ENCODE results near the gene CHRNB1. TPM values are rescaled to one million over a fixed set of nuclear protein-coding genes. Genes with fewer than 3 reads are reported as not detected.

CHRNB1 gene
- total and polyA plus RNA-seq, 2 donors from 2014 or later: 11.9 to 19.3 TPM

DNA sequence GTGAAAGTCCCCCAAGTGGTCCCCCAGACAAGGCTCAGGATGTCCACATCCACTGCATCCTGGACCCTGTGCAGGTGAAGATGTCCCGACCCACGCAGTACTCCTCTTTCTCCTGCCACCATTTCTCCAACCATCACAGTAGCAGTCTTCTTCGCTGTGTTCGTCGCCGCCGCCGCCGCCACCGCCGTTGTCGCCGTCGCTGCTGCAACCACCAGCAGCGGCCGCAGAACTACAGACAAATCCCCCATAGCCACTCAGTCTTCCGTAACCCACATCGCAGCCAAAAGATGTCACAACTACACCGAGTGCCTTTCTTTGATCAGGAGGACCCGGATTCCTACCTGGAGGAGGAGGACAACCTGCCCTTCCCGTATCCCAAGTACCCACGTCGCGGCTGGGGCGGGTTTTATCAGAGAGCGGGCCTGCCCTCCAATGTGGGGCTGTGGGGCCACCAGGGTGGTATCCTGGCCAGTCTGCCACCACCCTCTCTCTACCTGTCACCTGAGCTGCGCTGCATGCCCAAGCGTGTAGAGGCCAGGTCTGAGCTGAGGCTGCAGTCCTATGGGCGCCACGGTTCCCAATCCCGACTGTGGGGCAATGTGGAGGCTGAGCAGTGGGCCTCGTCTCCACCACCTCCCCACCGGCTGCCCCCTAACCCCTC lies 18.5 kb upstream of the CHRNB1 start:
- FAIRE-seq (no peak), DNase-seq (no peak)

DNA sequence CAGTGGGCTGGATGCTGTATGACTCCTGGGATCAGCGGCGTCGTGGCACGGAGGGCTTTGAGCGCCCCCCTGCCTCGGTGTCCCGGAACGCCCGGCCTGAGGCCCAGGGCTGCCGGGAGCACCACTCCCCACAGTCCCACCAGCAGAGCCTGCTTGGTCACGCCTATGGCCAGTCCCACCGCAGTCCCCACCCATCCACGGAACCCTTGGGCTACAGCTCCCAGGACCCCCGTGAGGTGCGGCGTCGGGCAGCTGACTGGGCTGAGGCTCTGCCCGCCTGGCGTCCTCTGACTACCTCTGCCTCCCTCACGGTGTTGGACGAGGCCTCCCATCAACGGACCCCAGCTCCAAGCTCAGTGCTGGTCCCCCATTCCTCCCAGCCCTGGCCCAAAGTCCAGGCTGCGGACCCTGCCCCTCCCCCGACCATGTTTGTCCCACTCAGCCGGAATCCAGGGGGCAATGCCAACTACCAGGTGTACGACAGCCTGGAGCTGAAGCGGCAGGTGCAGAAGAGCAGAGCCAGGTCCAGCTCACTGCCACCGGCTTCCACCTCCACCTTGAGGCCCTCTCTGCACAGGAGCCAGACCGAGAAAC lies 17.9 kb upstream of the CHRNB1 start:
- H3K4me1 ChIP-seq (ENCODE audit: control insufficient read depth in 2 of 3, insufficient read depth in 2 of 3, low read depth in 1 of 3, low read length in 3 of 3): no peaks in the 10 kb centered on the region
- H3K27me3 ChIP-seq (ENCODE audit: control insufficient read depth, insufficient read depth, low read length): no peaks in the 10 kb centered on the region
- no peaks in the 10 kb centered on the region for H3K36me3 ChIP-seq (ENCODE audit: control insufficient read depth in 2 of 3, insufficient read depth in 3 of 3, low read length in 3 of 3)
- H3K9me3 ChIP-seq (ENCODE audit: control insufficient read depth in 2 of 3, insufficient read depth in 1 of 3, low read length in 3 of 3): no peaks in the 10 kb centered on the region
- TF ChIP-seq, protein P1, sequence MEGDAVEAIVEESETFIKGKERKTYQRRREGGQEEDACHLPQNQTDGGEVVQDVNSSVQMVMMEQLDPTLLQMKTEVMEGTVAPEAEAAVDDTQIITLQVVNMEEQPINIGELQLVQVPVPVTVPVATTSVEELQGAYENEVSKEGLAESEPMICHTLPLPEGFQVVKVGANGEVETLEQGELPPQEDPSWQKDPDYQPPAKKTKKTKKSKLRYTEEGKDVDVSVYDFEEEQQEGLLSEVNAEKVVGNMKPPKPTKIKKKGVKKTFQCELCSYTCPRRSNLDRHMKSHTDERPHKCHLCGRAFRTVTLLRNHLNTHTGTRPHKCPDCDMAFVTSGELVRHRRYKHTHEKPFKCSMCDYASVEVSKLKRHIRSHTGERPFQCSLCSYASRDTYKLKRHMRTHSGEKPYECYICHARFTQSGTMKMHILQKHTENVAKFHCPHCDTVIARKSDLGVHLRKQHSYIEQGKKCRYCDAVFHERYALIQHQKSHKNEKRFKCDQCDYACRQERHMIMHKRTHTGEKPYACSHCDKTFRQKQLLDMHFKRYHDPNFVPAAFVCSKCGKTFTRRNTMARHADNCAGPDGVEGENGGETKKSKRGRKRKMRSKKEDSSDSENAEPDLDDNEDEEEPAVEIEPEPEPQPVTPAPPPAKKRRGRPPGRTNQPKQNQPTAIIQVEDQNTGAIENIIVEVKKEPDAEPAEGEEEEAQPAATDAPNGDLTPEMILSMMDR (IDR thresholded peaks at IDR 0.05; ENCODE audit: borderline replicate concordance, extremely low read depth, insufficient read depth): no peak
- no peak overlapping the region for H3K4me3 ChIP-seq (ENCODE audit: low read length in 3 of 3)
- DNase-seq (peak in 1 of 5 donors; percentile 51), FAIRE-seq (no peak)
- H3K27ac ChIP-seq (ENCODE audit: low read depth in 2 of 2, low read length in 2 of 2): no peak overlapping the region
- no peak overlapping the region for H3K9ac ChIP-seq (ENCODE audit: low read length in 3 of 3)
- intact Hi-C loops (cut with DNase I): no loop called here

More for the DNA sequence above, 18.5 kb upstream of the CHRNB1 start:
- TF ChIP-seq, protein P1 (IDR thresholded peaks at IDR 0.05; ENCODE audit: borderline replicate concordance, extremely low read depth, insufficient read depth): no peak
- H3K9me3 ChIP-seq (ENCODE audit: control insufficient read depth in 2 of 3, insufficient read depth in 1 of 3, low read length in 3 of 3): no peaks in the 10 kb centered on the region
- no peaks in the 10 kb centered on the region for H3K4me1 ChIP-seq (ENCODE audit: control insufficient read depth in 2 of 3, insufficient read depth in 2 of 3, low read depth in 1 of 3, low read length in 3 of 3)
- H3K36me3 ChIP-seq (ENCODE audit: control insufficient read depth in 2 of 3, insufficient read depth in 3 of 3, low read length in 3 of 3): no peaks in the 10 kb centered on the region
- H3K27me3 ChIP-seq (ENCODE audit: control insufficient read depth, insufficient read depth, low read length): no peaks in the 10 kb centered on the region
- intact Hi-C loops (cut with DNase I): no loop called here
- no peak overlapping the region for H3K4me3 ChIP-seq (ENCODE audit: low read length in 3 of 3)
- no peak overlapping the region for H3K9ac ChIP-seq (ENCODE audit: low read length in 3 of 3)
- H3K27ac ChIP-seq (ENCODE audit: low read depth in 2 of 2, low read length in 2 of 2): no peak overlapping the region

DNA sequence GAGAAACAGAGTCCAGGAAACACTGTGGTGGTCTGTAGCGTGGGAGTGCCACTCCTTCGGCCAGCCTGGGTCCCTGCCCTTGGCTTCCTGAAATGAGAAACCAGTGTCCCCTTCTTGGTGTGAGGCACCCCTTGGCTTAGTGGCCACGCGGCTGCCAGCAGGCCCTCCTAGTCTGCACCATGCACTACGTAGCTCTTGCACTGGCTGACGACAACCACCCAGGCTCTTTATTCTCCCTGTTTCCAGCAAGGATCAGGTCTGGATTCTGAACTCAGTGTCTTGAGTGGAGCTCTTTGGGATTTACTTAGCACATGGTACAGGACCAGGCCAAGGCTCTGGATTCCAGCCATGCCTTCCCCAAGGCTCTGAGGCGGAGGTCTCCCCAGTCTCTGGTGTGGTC lies 17.3 kb upstream of the CHRNB1 start:
- intact Hi-C loops (cut with DNase I): no loop called here
- no peak for FAIRE-seq
- H3K9me3 ChIP-seq (ENCODE audit: control insufficient read depth in 2 of 3, insufficient read depth in 1 of 3, low read length in 3 of 3): no peaks in the 10 kb centered on the region

More for the DNA sequence above, 17.3 kb upstream of the CHRNB1 start:
- Histone ChIP-seq H3K9ac (ENCODE audit: low read length in 3 of 3) (no peak overlapping the region), H3K36me3 (ENCODE audit: control insufficient read depth in 2 of 3, insufficient read depth in 3 of 3, low read length in 3 of 3) (no peaks in the 10 kb centered on the region), H3K27me3 (ENCODE audit: control insufficient read depth, insufficient read depth, low read length) (no peaks in the 10 kb centered on the region), H3K27ac (ENCODE audit: low read depth in 2 of 2, low read length in 2 of 2) (no peak overlapping the region), H3K4me1 (ENCODE audit: control insufficient read depth in 2 of 3, insufficient read depth in 2 of 3, low read depth in 1 of 3, low read length in 3 of 3) (no peaks in the 10 kb centered on the region), H3K4me3 (ENCODE audit: low read length in 3 of 3) (no peak overlapping the region)
- no peak for DNase-seq
- TF ChIP-seq, protein P1 (IDR thresholded peaks at IDR 0.05; ENCODE audit: borderline replicate concordance, extremely low read depth, insufficient read depth): no peak

Data from kidney (tissue), 14 donors.